ENCODE results near the gene PEX16. TPM values are rescaled to one million over a fixed set of nuclear protein-coding genes. Genes with fewer than 3 reads are reported as not detected.

The PEX16 gene
- total and polyA plus RNA-seq, 2 of the 13 experiments (the other 11 are each of a cell fraction or from before 2014, with no cell fraction given) = 12.5 to 21.8 TPM

DNA sequence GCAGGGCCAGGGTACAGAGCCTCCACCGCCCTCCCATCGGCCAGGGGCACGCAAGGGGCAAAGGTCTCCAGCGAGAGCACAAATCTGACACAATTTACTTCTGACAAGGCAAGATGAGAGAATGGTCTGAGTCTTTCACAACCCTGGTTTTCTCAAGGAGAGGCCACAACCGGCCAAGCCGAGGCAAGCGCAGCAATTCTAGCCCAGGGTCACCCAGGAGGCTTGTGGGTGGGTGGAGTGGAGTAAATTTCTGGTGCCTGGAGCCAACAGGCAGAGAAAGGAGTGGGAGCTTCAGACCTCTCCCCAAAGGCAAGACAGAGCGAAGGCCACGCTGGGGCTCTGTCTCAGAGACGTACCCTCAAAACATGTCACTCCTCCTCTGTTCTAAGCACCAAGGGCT lies 14.1 kb upstream of the PEX16 start:
- H2AFZ ChIP-seq (ENCODE audit: low read length) = no peak overlapping the region
- in situ Hi-C loops (cut with HindIII; ENCODE audit: extremely low pct_ligation_motif_present, low pct_unique_long_range_greater_than_20kb) (no loop called here), intact Hi-C loops (cut with micrococcal nuclease; ENCODE audit: unreplicated experiment) (no loop called here)
- WGBS (ENCODE audit: low lambda C conversion rate) = 75% methylated on average over 5 of the region's 10 CpGs
- peaks cover 29% of the 10 kb centered on the region for H3K4me1 ChIP-seq (ENCODE audit: insufficient read depth, low read length)
- no peak overlapping the region for H3K27ac ChIP-seq (ENCODE audit: extremely low read length, insufficient read depth, low read length)
- H3K27me3 ChIP-seq (ENCODE audit: control insufficient read depth in 1 of 2, insufficient read depth in 2 of 2, low read length in 2 of 2) = no peaks in the 10 kb centered on the region
- no peak for ATAC-seq
- CTCF ChIA-PET (ENCODE audit: low intra/inter-chr PET ratio, low total read pairs) = no interaction called here
- H3K79me2 ChIP-seq (ENCODE audit: insufficient read depth, low read length) = no peaks in the 10 kb centered on the region
- H3K4me3 ChIP-seq (replicated peaks in 1 of 3; ENCODE audit: insufficient read depth in 1 of 3, low read depth in 2 of 3, low read length in 3 of 3) = no peak overlapping the region
- no peaks in the 10 kb centered on the region for H3K9me3 ChIP-seq (ENCODE audit: low read length)
- BruUV-seq (replicated peaks) = no TSS peak
- FAIRE-seq = no peak
- TF ChIP-seq SRY (CRISPR knock-in tag; IDR thresholded peaks at IDR 0.05) (no peak), ELF1 (CRISPR knock-in tag; IDR thresholded peaks at IDR 0.05) (no peak), ZNF350 (CRISPR knock-in tag; IDR thresholded peaks at IDR 0.05; ENCODE audit: borderline replicate concordance, low read depth) (no peak), SP4 (CRISPR knock-in tag; IDR thresholded peaks at IDR 0.05) (no peak), ZNF12 (CRISPR knock-in tag; IDR thresholded peaks at IDR 0.05) (no peak), HDAC2 (CRISPR knock-in tag; IDR thresholded peaks at IDR 0.05) (no peak), FLYWCH1 (CRISPR knock-in tag; IDR thresholded peaks at IDR 0.05) (no peak), HNF4A (CRISPR knock-in tag; IDR thresholded peaks at IDR 0.05) (no peak), SMAD9 (CRISPR knock-in tag; IDR thresholded peaks at IDR 0.05) (no peak), ZNF7 (CRISPR knock-in tag; IDR thresholded peaks at IDR 0.05) (no peak), MBNL3 (CRISPR knock-in tag; conservative IDR thresholded peaks at IDR 0.05) (no peak), ETV6 (CRISPR knock-in tag; conservative IDR thresholded peaks at IDR 0.05) (no peak), ZUFSP (CRISPR knock-in tag; IDR thresholded peaks at IDR 0.05; ENCODE audit: borderline replicate concordance) (no peak), GMEB1 (CRISPR knock-in tag; IDR thresholded peaks at IDR 0.05; ENCODE audit: borderline replicate concordance) (no peak), FOXM1 (CRISPR knock-in tag; IDR thresholded peaks at IDR 0.05) (no peak), ZFP90 (CRISPR knock-in tag; IDR thresholded peaks at IDR 0.05; ENCODE audit: borderline replicate concordance) (no peak), ZNF543 (CRISPR knock-in tag; IDR thresholded peaks at IDR 0.05) (no peak), GMEB2 (CRISPR knock-in tag; IDR thresholded peaks at IDR 0.05; ENCODE audit: low read depth) (no peak), ZSCAN29 (CRISPR knock-in tag; conservative IDR thresholded peaks at IDR 0.05) (no peak), JDP2 (CRISPR knock-in tag; IDR thresholded peaks at IDR 0.05; ENCODE audit: borderline replicate concordance) (no peak)
- DNase-seq (ENCODE audit: low spot score) = no peak
- no peak overlapping the region for H3K4me2 ChIP-seq (ENCODE audit: low read depth, low read length)
- no peak overlapping the region for H3K9ac ChIP-seq (ENCODE audit: insufficient read depth, low read depth, low read length)
- no peaks in the 10 kb centered on the region for H4K20me1 ChIP-seq (ENCODE audit: insufficient read depth, low read length)
- H3K36me3 ChIP-seq (replicated peaks in 1 of 2; ENCODE audit: control insufficient read depth in 1 of 2, insufficient read depth in 2 of 2, low read length in 2 of 2) = peaks cover 6 to 28% of the 10 kb centered on the region in 2 experiments; a peak in 4 of 5 replicates
- POLR2A ChIA-PET = interaction anchor here (1.8 kb wide), 1 partner anchor 10 kb away, joined by 5 read pairs; the partner anchor contains the start of gene LARGE2
